Smooth muscle cell (in vitro differentiated cells): Measurements from ENCODE around the gene RPL36A. TPM values are rescaled to one million over a fixed set of nuclear protein-coding genes. Genes with fewer than 3 reads are reported as not detected.
A peak's percentile ranks its signal among the peaks of the same experiment; 100 is the strongest.

ENCODE experiments used
- DNase-seq: peaks from one replicate; lab custom pipeline; 2025; ENCODE audit not compliant: unreplicated experiment; lab: John Stamatoyannopoulos, UW
- H2AFZ ChIP-seq: fragments of 200-600 bp; sonication (generic); 2 replicates; pipeline ENCODE4 v1.6.0; 2016; ENCODE audit warnings: antibody characterized with exemption, low read depth, mild to moderate bottlenecking
- H3F3A ChIP-seq: fragments of 200-600 bp; sonication (generic); 2 replicates; pipeline ENCODE4 v1.6.0; 2017; ENCODE audit warnings: antibody characterized with exemption, low read depth
- H3K27ac ChIP-seq: fragments of 200-600 bp; sonication (generic); 2 replicates; pipeline ENCODE4 v1.5.1; 2016; ENCODE audit warnings: low read depth, mild to moderate bottlenecking
- H3K27me3 ChIP-seq: fragments of 200-600 bp; sonication (generic); 2 replicates; pipeline ENCODE4 v1.6.1; 2016; ENCODE audit warnings: low read depth, mild to moderate bottlenecking
- H3K36me3 ChIP-seq: fragments of 200-600 bp; sonication (generic); 2 replicates; pipeline ENCODE4 v1.5.1; 2016; ENCODE audit warnings: low read depth
- H3K4me1 ChIP-seq: fragments of 200-600 bp; sonication (generic); 2 replicates; pipeline ENCODE4 v1.5.1; 2016; ENCODE audit warnings: low read depth
- H3K4me2 ChIP-seq: fragments of 200-600 bp; sonication (generic); 2 replicates; pipeline ENCODE4 v1.6.0; 2016; ENCODE audit warnings: mild to moderate bottlenecking
- H3K4me3 ChIP-seq: fragments of 200-600 bp; sonication (generic); 2 replicates; pipeline ENCODE4 v1.5.1; 2016; ENCODE audit warnings: mild to moderate bottlenecking
- H3K79me2 ChIP-seq: fragments of 200-600 bp; sonication (generic); 2 replicates; pipeline ENCODE4 v1.6.0; 2016; ENCODE audit warnings: low read depth, mild to moderate bottlenecking
- H3K9ac ChIP-seq: fragments of 200-600 bp; sonication (generic); 2 replicates; pipeline ENCODE4 v1.6.0; 2016; ENCODE audit warnings: low read depth
- H3K9me3 ChIP-seq: fragments of 200-600 bp; sonication (generic); replicated peaks from 2 replicates; pipeline ENCODE4 v1.5.1; 2016; ENCODE audit warnings: low read depth
- H4K20me1 ChIP-seq: fragments of 200-600 bp; sonication (generic); 2 replicates; pipeline ENCODE4 v1.6.0; 2016; ENCODE audit warnings: low read depth
- CTCF ChIP-seq: fragments of 200-600 bp; sonication (generic); IDR thresholded peaks from 2 replicates; pipeline ENCODE4 v1.5.1; 2017; ENCODE audit warnings: borderline replicate concordance, mild to moderate bottlenecking, antibody characterized with exemption; ENCODE audit not compliant: insufficient read depth, poor library complexity, severe bottlenecking
- WGBS: methylation state at CpG from one replicate; pipeline ENCODE4 v1.1.7; 2016; ENCODE audit warnings: low lambda C conversion rate; 5-methylcytosine and 5-hydroxymethylcytosine counted together
- polyA plus RNA-seq: library from polyadenylated mRNA; unstranded; fragments of >200 nt; fragmentation: Nextera tagmentation; extraction: Ambion mirVana; gene quantifications from 2 replicates; pipeline ENCODE4 v1.2.1, GENCODE V29; 2016
- total RNA-seq: library from RNA; depleted of rRNA; stranded (reverse); fragments of >200 nt; gene quantifications from 2 replicates; pipeline ENCODE4 v1.2.3, GENCODE V29; 2014

The RPL36A gene
- total and polyA plus RNA-seq, 2 experiments from 2014 or later = 301 to 3,414 TPM

DNA sequence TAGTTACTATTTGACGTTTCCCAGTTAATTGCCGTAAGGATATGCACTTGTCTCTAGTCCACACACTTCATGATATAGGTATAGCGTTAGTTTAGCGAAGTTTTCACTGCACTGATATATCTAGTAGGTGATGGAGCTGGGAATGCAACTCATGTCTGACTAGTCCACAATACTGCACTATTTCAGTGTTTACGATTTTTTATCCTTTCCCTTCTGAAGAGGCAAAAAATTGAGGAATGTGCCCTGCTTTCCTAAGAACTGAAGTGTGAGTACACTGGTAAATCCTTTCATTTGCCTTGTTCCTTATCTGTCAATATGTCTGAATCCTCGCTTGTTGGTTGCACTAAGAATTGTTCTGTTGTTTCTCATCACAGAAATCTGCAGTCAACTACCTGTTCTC, 1.0 kb downstream of the RPL36A start:
- H3K4me2 ChIP-seq = peak overlapping the region; percentile 85
- no peaks in the 10 kb centered on the region for H3K27me3 ChIP-seq
- H3K79me2 ChIP-seq = peaks cover 7% of the 10 kb centered on the region
- peak overlapping the region; percentile 61 for H3K9ac ChIP-seq
- no peak overlapping the region for H2AFZ ChIP-seq
- peaks cover 14% of the 10 kb centered on the region for H4K20me1 ChIP-seq
- no peak for TF ChIP-seq CTCF
- 40% methylated on average over 6 of the region's 6 CpGs for WGBS
- H3K9me3 ChIP-seq = no peaks in the 10 kb centered on the region
- no peak for DNase-seq
- H3F3A ChIP-seq = no peaks in the 10 kb centered on the region
- H3K4me3 ChIP-seq = peak overlapping the region; percentile 76
- H3K27ac ChIP-seq = peak overlapping the region; percentile 44
- H3K4me1 ChIP-seq = no peaks in the 10 kb centered on the region
- no peaks in the 10 kb centered on the region for H3K36me3 ChIP-seq

DNA sequence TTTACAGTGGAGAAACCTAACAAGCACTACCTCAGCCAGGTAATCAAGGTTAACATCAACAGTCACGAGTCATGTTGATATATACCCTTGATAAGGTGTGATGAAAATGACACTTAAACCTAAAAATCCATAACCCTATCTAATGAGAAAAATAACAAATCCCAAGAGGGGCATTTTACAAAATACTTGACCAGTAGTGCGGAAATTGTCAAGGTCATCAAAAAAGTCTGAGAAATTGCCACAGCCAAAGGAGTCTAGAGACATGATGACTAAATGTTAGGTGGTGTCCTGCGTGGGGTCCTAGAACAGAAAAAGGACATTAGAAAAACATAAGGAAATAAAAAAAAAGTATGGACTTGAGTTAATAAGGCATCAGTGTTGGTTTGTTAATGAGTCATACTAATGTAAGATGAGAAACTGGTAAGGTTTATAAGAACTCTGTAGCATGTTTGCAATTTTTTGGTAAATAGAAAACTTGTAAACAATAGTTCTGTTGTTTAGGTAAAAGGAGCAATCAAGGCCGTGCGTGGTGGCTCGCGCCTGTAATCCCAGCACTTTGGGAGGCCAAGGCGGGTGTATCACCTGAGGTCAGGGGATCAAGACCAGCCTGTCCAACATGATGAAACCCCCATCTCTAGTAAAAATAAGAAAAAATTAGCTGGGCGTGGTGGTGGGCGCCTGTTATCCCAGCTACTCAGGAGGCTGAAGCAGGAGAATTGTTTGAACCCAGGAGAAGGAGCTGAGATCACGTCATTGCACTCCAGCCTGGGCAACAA, 2.9 kb downstream of the RPL36A start:
- H4K20me1 ChIP-seq = peaks cover 14% of the 10 kb centered on the region
- H3F3A ChIP-seq = no peaks in the 10 kb centered on the region
- H3K4me3 ChIP-seq = no peak overlapping the region
- peaks cover 7% of the 10 kb centered on the region for H3K79me2 ChIP-seq
- no peaks in the 10 kb centered on the region for H3K4me1 ChIP-seq
- no peak for TF ChIP-seq CTCF
- 83% methylated on average over 11 of the region's 11 CpGs for WGBS
- no peak overlapping the region for H3K9ac ChIP-seq
- H3K9me3 ChIP-seq = no peaks in the 10 kb centered on the region
- no peak overlapping the region for H3K4me2 ChIP-seq
- no peak overlapping the region for H2AFZ ChIP-seq
- no peaks in the 10 kb centered on the region for H3K36me3 ChIP-seq
- peak overlapping the region; percentile 24 for H3K27ac ChIP-seq
- H3K27me3 ChIP-seq = no peaks in the 10 kb centered on the region
- DNase-seq = no peak

DNA sequence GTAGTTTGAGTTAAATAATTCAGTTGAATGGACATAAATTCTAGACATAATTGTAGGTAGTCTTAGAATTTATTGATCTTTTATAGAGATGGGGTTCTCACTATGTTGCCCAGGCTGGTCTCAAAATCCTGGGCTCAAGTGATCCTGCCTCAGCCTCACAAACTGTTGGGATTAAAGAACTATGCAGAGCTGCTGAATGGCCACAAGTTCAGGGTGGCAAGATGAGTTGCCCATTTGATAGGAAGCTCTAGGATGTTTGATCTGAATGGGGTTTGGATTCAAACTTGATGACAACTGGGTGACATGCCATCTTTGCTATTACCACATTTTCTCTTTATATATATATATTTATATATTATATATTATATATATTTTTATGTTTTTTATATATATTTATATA, 3.6 kb downstream of the RPL36A start:
- no peak overlapping the region for H3K4me3 ChIP-seq
- H3K9me3 ChIP-seq = no peaks in the 10 kb centered on the region
- no peak overlapping the region for H3K9ac ChIP-seq
- no peak for TF ChIP-seq CTCF
- no peak overlapping the region for H3K4me2 ChIP-seq
- peak overlapping the region; percentile 24 for H3K27ac ChIP-seq
- peaks cover 7% of the 10 kb centered on the region for H3K79me2 ChIP-seq
- H3K27me3 ChIP-seq = no peaks in the 10 kb centered on the region
- H3F3A ChIP-seq = no peaks in the 10 kb centered on the region
- no peak overlapping the region for H2AFZ ChIP-seq
- DNase-seq = no peak
- H3K36me3 ChIP-seq = no peaks in the 10 kb centered on the region
- peaks cover 14% of the 10 kb centered on the region for H4K20me1 ChIP-seq
- no peaks in the 10 kb centered on the region for H3K4me1 ChIP-seq

GRCh38 chrX:101395789-101396188, 5.0 kb downstream of the RPL36A start:
- WGBS = 83% methylated on average over 1 of the region's 1 CpG

More at GRCh38 chrX:101395789-101396188, 5.0 kb downstream of the RPL36A start:
- no peak overlapping the region for H2AFZ ChIP-seq
- H3K4me2 ChIP-seq = no peak overlapping the region
- H3K4me3 ChIP-seq = no peak overlapping the region
- no peaks in the 10 kb centered on the region for H3K36me3 ChIP-seq
- peaks cover 14% of the 10 kb centered on the region for H4K20me1 ChIP-seq
- no peak overlapping the region for H3K27ac ChIP-seq
- TF ChIP-seq CTCF = no peak
- H3K9me3 ChIP-seq = no peaks in the 10 kb centered on the region
- no peaks in the 10 kb centered on the region for H3F3A ChIP-seq
- no peak overlapping the region for H3K9ac ChIP-seq
- H3K4me1 ChIP-seq = no peaks in the 10 kb centered on the region
- DNase-seq = no peak
- H3K79me2 ChIP-seq = peaks cover 7% of the 10 kb centered on the region
- no peaks in the 10 kb centered on the region for H3K27me3 ChIP-seq
